NCI-H2029 (cell line): ENCODE measurements around the gene KANSL1L.
A peak's percentile ranks its signal among the peaks of the same experiment; 100 is the strongest.
"Not testable (repeated sequence)": the region's sequence is repeated elsewhere in the genome, so short reads cannot be mapped to it uniquely, and the experiment has no call there.

ENCODE experiments used
- DNase-seq: peaks from one replicate; lab custom pipeline; 2025; lab: John Stamatoyannopoulos, UW

The KANSL1L gene

GRCh38 chr2:210171309-210172218 lies at the start of gene KANSL1L:
Gene KANSL1L (minus strand): TSS chr2:210171409. CDS start chr2:210154582, 16,827 bp downstream.
- peak; percentile 95 for DNase-seq

GRCh38 chr2:210215120-210215519 lies 43.9 kb upstream of the KANSL1L start:
- DNase-seq: no peak

GRCh38 chr2:210210185-210210584 lies 39.0 kb upstream of the KANSL1L start:
- DNase-seq: no peak

- DNase-seq: no peak
Observed at GRCh38 chr2:210207929-210208328, 36.7 kb upstream of the KANSL1L start.

GRCh38 chr2:210203558-210203957 lies 32.3 kb upstream of the KANSL1L start:
- no peak for DNase-seq

- DNase-seq: no peak
Observed at GRCh38 chr2:210203147-210203546, 31.9 kb upstream of the KANSL1L start.

GRCh38 chr2:210199854-210200253 lies 28.6 kb upstream of the KANSL1L start:
- DNase-seq: peak; percentile 26

GRCh38 chr2:210199186-210199765 lies 28.1 kb upstream of the KANSL1L start:
- DNase-seq: no peak

- no peak for DNase-seq
Observed at GRCh38 chr2:210198326-210198725, 27.1 kb upstream of the KANSL1L start.

GRCh38 chr2:210197720-210198119 lies 26.5 kb upstream of the KANSL1L start:
- no peak for DNase-seq

- peak; percentile 51 for DNase-seq
Observed at GRCh38 chr2:210195101-210195852, 24.1 kb upstream of the KANSL1L start.

- no peak for DNase-seq
Observed at GRCh38 chr2:210190345-210190744, 19.1 kb upstream of the KANSL1L start.

- no peak for DNase-seq
Observed at GRCh38 chr2:210189452-210190138, 18.4 kb upstream of the KANSL1L start.

- DNase-seq: no peak
Observed at GRCh38 chr2:210188755-210189154, 17.5 kb upstream of the KANSL1L start.

GRCh38 chr2:210188190-210188589 lies 17.0 kb upstream of the KANSL1L start:
- DNase-seq: no peak

GRCh38 chr2:210183936-210184335 lies 12.7 kb upstream of the KANSL1L start:
- DNase-seq: not testable (repeated sequence)

GRCh38 chr2:210181606-210182088 lies 10.4 kb upstream of the KANSL1L start:
- not testable (repeated sequence) for DNase-seq

- not testable (repeated sequence) for DNase-seq
Observed at GRCh38 chr2:210181033-210181605, 9.9 kb upstream of the KANSL1L start.

GRCh38 chr2:210180477-210180876 lies 9.3 kb upstream of the KANSL1L start:
- no peak for DNase-seq

- DNase-seq: no peak
Observed at GRCh38 chr2:210179351-210179990, 8.3 kb upstream of the KANSL1L start.

GRCh38 chr2:210177769-210178168 lies 6.6 kb upstream of the KANSL1L start:
- no peak for DNase-seq
